Adrenal gland (tissue), 5 donors: ENCODE measurements around the gene WWP2.

ENCODE experiments used
- POLR2A ChIP-seq, 2 donors: fragments of 450-650 bp; IDR thresholded peaks; one replicate each; pipeline ENCODE4 v1.6.1; 2017; ENCODE audit warnings: antibody characterized with exemption in 2 of 2, mild to moderate bottlenecking in 2 of 2, moderate library complexity in 1 of 2
- TF ChIP-seq, protein P1 (sequence below), 6 experiments: fragments of 450-650 bp in 4 of 6; fragments of 200-600 bp in 2 of 6; sonication (generic) in 1 of 6; IDR thresholded peaks; 1 replicate in 5 of 6; 2 replicates in 1 of 6; pipeline versions ENCODE4 v1.5.1 to v1.8.0; 2016 to 2021; ENCODE audit warnings: antibody characterized with exemption in 6 of 6, mild to moderate bottlenecking in 2 of 6, moderate library complexity in 1 of 6
- donor health status: DM: no; HTN: no; CAD: no.

DNA sequence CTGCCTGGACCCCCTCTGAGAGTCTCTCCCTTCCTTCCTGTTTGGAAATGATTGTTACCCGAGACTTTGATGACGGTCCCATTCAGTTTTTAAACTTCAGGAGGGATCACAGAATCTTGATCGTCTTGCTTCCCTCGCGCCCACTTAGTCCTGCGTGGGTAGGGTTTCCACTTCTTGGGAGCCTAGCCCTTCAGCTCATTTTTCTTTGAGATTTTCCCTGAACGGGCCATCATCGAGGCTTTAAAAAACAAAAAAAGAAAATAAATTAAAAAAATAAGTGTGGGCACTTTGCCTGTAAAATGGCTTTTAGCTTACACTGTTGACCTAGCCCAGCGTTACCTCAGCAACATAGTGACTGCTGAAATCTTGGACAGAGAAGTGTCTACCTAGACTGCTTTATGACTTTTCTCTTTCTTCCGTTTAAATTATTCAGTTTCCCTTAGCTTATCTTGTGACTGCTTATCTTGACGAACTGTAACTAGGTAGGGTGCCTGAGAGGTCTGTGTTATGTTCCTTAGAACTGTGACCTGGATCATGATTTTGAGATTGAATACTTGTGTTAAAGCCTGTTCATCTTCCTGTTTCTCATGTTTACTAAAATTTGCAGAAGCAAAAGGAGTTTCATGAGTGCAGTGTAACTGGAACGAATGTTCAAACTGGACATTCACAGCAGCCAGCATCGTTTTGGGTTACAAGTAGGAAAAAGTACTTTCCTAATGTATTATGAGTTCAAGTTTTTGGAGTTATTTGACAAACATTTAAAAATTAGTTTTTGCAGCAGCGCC, 874 bp downstream of the WWP2 start:
- TF ChIP-seq, protein P1, sequence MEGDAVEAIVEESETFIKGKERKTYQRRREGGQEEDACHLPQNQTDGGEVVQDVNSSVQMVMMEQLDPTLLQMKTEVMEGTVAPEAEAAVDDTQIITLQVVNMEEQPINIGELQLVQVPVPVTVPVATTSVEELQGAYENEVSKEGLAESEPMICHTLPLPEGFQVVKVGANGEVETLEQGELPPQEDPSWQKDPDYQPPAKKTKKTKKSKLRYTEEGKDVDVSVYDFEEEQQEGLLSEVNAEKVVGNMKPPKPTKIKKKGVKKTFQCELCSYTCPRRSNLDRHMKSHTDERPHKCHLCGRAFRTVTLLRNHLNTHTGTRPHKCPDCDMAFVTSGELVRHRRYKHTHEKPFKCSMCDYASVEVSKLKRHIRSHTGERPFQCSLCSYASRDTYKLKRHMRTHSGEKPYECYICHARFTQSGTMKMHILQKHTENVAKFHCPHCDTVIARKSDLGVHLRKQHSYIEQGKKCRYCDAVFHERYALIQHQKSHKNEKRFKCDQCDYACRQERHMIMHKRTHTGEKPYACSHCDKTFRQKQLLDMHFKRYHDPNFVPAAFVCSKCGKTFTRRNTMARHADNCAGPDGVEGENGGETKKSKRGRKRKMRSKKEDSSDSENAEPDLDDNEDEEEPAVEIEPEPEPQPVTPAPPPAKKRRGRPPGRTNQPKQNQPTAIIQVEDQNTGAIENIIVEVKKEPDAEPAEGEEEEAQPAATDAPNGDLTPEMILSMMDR (IDR thresholded peaks at IDR 0.05): no peak
- no peak for TF ChIP-seq POLR2A (IDR thresholded peaks at IDR 0.05)
